Lung (tissue), 12 donors: ENCODE results near the gene MCM3. TPM values are rescaled to one million over a fixed set of nuclear protein-coding genes. Genes with fewer than 3 reads are reported as not detected.
A peak's percentile ranks its signal among the peaks of the same experiment; 100 is the strongest.

ENCODE experiments used
- ATAC-seq: fragments of 200-7000 bp; cut with Tn5 transposase; one replicate; pipeline ENCODE4 v1.9.1; 2020; ENCODE audit warnings: moderate number of reproducible peaks; ENCODE audit not compliant: insufficient read depth, low FRiP score
- DNase-seq, 3 donors: peaks; one replicate each; pipeline ENCODE4 v3.0.0-alpha.2; 2013 to 2017
- H3K27ac ChIP-seq, 2 donors: one replicate each; pipeline ENCODE4 v1.5.1; 2013; ENCODE audit warnings: mild to moderate bottlenecking in 2 of 2, moderate library complexity in 2 of 2, control low read depth in 1 of 2, inconsistent platforms in 1 of 2, low read depth in 1 of 2, low read length in 1 of 2
- H3K27me3 ChIP-seq, 3 donors: one replicate each; pipeline ENCODE4 v1.5.1; 2013; ENCODE audit warnings: low read length in 2 of 3; ENCODE audit not compliant: control insufficient read depth in 3 of 3, insufficient read depth in 3 of 3
- H3K36me3 ChIP-seq, 4 donors: one replicate each; pipeline ENCODE4 v1.5.1; 2013; ENCODE audit warnings: low read length in 4 of 4, mild to moderate bottlenecking in 1 of 4, moderate library complexity in 1 of 4; ENCODE audit not compliant: control insufficient read depth in 4 of 4, insufficient read depth in 4 of 4
- H3K4me1 ChIP-seq, 5 donors: one replicate each; pipeline ENCODE4 v1.5.1; 2013; ENCODE audit warnings: low read length in 5 of 5, mild to moderate bottlenecking in 2 of 5, moderate library complexity in 1 of 5; ENCODE audit not compliant: control insufficient read depth in 5 of 5, insufficient read depth in 5 of 5
- H3K4me3 ChIP-seq: one replicate; pipeline ENCODE4 v1.5.1; 2013; ENCODE audit warnings: mild to moderate bottlenecking, control low read depth, moderate library complexity
- H3K9ac ChIP-seq, 2 donors: one replicate each; pipeline ENCODE4 v1.5.1; 2013; ENCODE audit warnings: low read length in 2 of 2, control low read depth in 1 of 2; ENCODE audit not compliant: insufficient read depth in 1 of 2
- H3K9me3 ChIP-seq, 4 donors: one replicate each; pipeline ENCODE4 v1.5.1; 2013; ENCODE audit warnings: low read length in 3 of 4, mild to moderate bottlenecking in 1 of 4, moderate library complexity in 1 of 4; ENCODE audit not compliant: control insufficient read depth in 4 of 4, insufficient read depth in 3 of 4
- CTCF ChIP-seq: IDR thresholded peaks from 2 replicates; pipeline ENCODE4 v1.5.1; 2012; ENCODE audit warnings: mild to moderate bottlenecking; ENCODE audit errors: control extremely low read depth, extremely low read depth
- whole genome bisulfite sequencing, 2 donors: extraction: QIAGEN DNeasy Blood & Tissue Kit; methylation state at CpG; one replicate each; pipeline ENCODE4 v1.1.7; 2013; 5-methylcytosine and 5-hydroxymethylcytosine counted together
- polyA plus RNA-seq, 2 donors: library from polyadenylated mRNA; stranded (reverse); fragments of 200-250 nt; gene quantifications; one replicate each; pipeline ENCODE4 v1.2.1, GENCODE V29; 2013
- total RNA-seq, 2 donors: library from RNA; depleted of rRNA in 1 of 2; stranded (reverse); fragments of >200 nt in 1 of 2; gene quantifications; one replicate each; pipeline ENCODE4 v1.2.1, GENCODE V29; 2014 to 2021
- donor health status: control.
- donor health status: control.
- donor health status: Bipolar disorder and iron deficiency.
- donor health status: healthy.
- donor health status: DM: yes; HTN: yes; CAD: no.

MCM3 gene
- total and polyA plus RNA-seq, 4 donors = 19.9 to 40.8 (median 34.1) TPM

- peak; percentile 82 for ATAC-seq
- TF ChIP-seq CTCF = no peak
- peak overlapping the region in 1 of 2 donors; percentile 14 for H3K27ac ChIP-seq
- H3K4me1 ChIP-seq = peaks cover 0 to 3% (median 0%) of the 10 kb centered on the region in 5 donors
- H3K4me3 ChIP-seq = no peak overlapping the region
- no peak overlapping the region for H3K9ac ChIP-seq
- no peaks in the 10 kb centered on the region for H3K9me3 ChIP-seq
- H3K27me3 ChIP-seq = no peaks in the 10 kb centered on the region
- WGBS, 2 donors = 41 to 48% methylated on average over 2 of the region's 2 CpGs
- no peaks in the 10 kb centered on the region for H3K36me3 ChIP-seq
- peak in 2 of 3 donors; percentile 16 to 37 for DNase-seq
Observed at GRCh38 chr6:52330470-52330869, 45.9 kb upstream of the MCM3 start.

- H3K36me3 ChIP-seq = no peaks in the 10 kb centered on the region
- H3K27ac ChIP-seq = no peak overlapping the region
- no peak overlapping the region for H3K9ac ChIP-seq
- DNase-seq (no peak), ATAC-seq (no peak)
- no peaks in the 10 kb centered on the region for H3K9me3 ChIP-seq
- H3K4me1 ChIP-seq = peaks cover 0 to 3% (median 0%) of the 10 kb centered on the region in 5 donors
- TF ChIP-seq CTCF = no peak
- WGBS, 2 donors = 54 to 59% methylated on average over 2 of the region's 2 CpGs
- no peak overlapping the region for H3K4me3 ChIP-seq
- no peaks in the 10 kb centered on the region for H3K27me3 ChIP-seq
Observed at GRCh38 chr6:52328729-52329128, 44.2 kb upstream of the MCM3 start.

GRCh38 chr6:52328303-52328662, 43.7 kb upstream of the MCM3 start:
- H3K27ac ChIP-seq = peak overlapping the region in 1 of 2 donors; percentile 52
- no peak for DNase-seq
- peaks cover 0 to 3% (median 0%) of the 10 kb centered on the region in 5 donors for H3K4me1 ChIP-seq
- peak overlapping the region in 1 of 2 donors; percentile 10 for H3K9ac ChIP-seq
- no peak for TF ChIP-seq CTCF
- no peaks in the 10 kb centered on the region for H3K36me3 ChIP-seq
- 38 to 43% methylated on average over 2 of the region's 2 CpGs for WGBS, 2 donors
- no peak overlapping the region for H3K4me3 ChIP-seq
- ATAC-seq = peak; percentile 64
- no peaks in the 10 kb centered on the region for H3K27me3 ChIP-seq
- H3K9me3 ChIP-seq = no peaks in the 10 kb centered on the region

- Histone ChIP-seq H3K4me3 (no peak overlapping the region), H3K36me3 (no peaks in the 10 kb centered on the region), H3K27ac (no peak overlapping the region), H3K9ac (no peak overlapping the region), H3K4me1 (peaks cover 0 to 3% (median 0%) of the 10 kb centered on the region in 5 donors), H3K9me3 (no peaks in the 10 kb centered on the region), H3K27me3 (no peaks in the 10 kb centered on the region)
- TF ChIP-seq CTCF = no peak
- ATAC-seq = no peak
- DNase-seq = no peak
- 98% methylated on average over 3 of the region's 3 CpGs for WGBS, 2 donors
Observed at GRCh38 chr6:52326540-52327364, 42.2 kb upstream of the MCM3 start.
